IMR-90 (cell line): ENCODE data around the gene SCN8A. TPM values are rescaled to one million over a fixed set of nuclear protein-coding genes. Genes with fewer than 3 reads are reported as not detected.

Experiments
- ATAC-seq: fragments of 200-7000 bp; cut with Tn5 transposase; 2 replicates; pipeline ENCODE4 v1.9.1; 2020; ENCODE audit warnings: low read depth, mild to moderate bottlenecking, moderate library complexity
- BruUV-seq: library from RNA; stranded (reverse); fragments of 400-500 nt; replicated peaks from 2 replicates; lab custom pipeline; 2021; lab: Mats Ljungman, UMichigan
- CTCF ChIA-PET: fragments of 300-600 bp; formaldehyde crosslinking; extraction: SDS; loops from one replicate; lab custom pipeline; 2021; ENCODE audit warnings: antibody characterized with exemption; lab: Yijun Ruan, JAX
- POLR2A ChIA-PET: fragments of 300-600 bp; sonication (Branson Sonifier 250); formaldehyde crosslinking; loops from one replicate; lab custom pipeline; 2022; ENCODE audit warnings: antibody characterized with exemption; ENCODE audit not compliant: unreplicated experiment; lab: Charles Lee
- DNase-seq: peaks from one replicate; pipeline ENCODE4 v3.0.0; 2013
- H2AFZ ChIP-seq: replicated peaks from 2 replicates; pipeline ENCODE3; 2013; ENCODE audit warnings: low read length, mild to moderate bottlenecking; ENCODE audit not compliant: poor library complexity
- H2AK5ac ChIP-seq: 2 replicates; pipeline ENCODE4 v1.6.1; 2013; ENCODE audit warnings: low read depth, low read length, inconsistent platforms
- H2AK9ac ChIP-seq: replicated peaks from 2 replicates; pipeline ENCODE3; 2013; ENCODE audit warnings: mild to moderate bottlenecking, low read depth, low read length, moderate library complexity; ENCODE audit not compliant: poor library complexity
- H2BK120ac ChIP-seq: 2 replicates; pipeline ENCODE4 v1.6.1; 2013; ENCODE audit warnings: low read depth, low read length, inconsistent platforms
- H2BK15ac ChIP-seq: 3 replicates; pipeline ENCODE4 v1.6.1; 2013; ENCODE audit warnings: low read depth, low read length, inconsistent platforms
- H2BK20ac ChIP-seq: 2 replicates; pipeline ENCODE4 v1.6.1; 2013; ENCODE audit warnings: low read depth, mild to moderate bottlenecking, inconsistent platforms, low read length, moderate library complexity
- H2BK5ac ChIP-seq: 2 replicates; pipeline ENCODE4 v1.6.1; 2013; ENCODE audit warnings: mild to moderate bottlenecking, low read depth, low read length, inconsistent platforms; ENCODE audit not compliant: poor library complexity, severe bottlenecking
- H3K14ac ChIP-seq: replicated peaks from 2 replicates; pipeline ENCODE4 v1.6.1; 2013; ENCODE audit warnings: low read depth, low read length, inconsistent platforms
- H3K18ac ChIP-seq: 2 replicates; pipeline ENCODE4 v1.6.1; 2013; ENCODE audit warnings: low read depth, low read length, control low read depth
- H3K23ac ChIP-seq: 2 replicates; pipeline ENCODE4 v1.6.1; 2013; ENCODE audit warnings: low read depth, low read length, inconsistent platforms
- H3K27ac ChIP-seq: 2 replicates; pipeline ENCODE4 v1.5.1; 2013; ENCODE audit warnings: mild to moderate bottlenecking, control low read depth, low read length; ENCODE audit not compliant: insufficient read depth
- H3K27me3 ChIP-seq: 2 replicates; pipeline ENCODE4 v1.6.1; 2013; ENCODE audit warnings: low read length; ENCODE audit not compliant: control insufficient read depth, insufficient read depth
- H3K36me3 ChIP-seq: 2 replicates; pipeline ENCODE4 v1.6.1; 2013; ENCODE audit warnings: low read length, mixed read lengths; ENCODE audit not compliant: control insufficient read depth, insufficient read depth
- H3K4ac ChIP-seq: 2 replicates; pipeline ENCODE4 v1.6.1; 2013; ENCODE audit warnings: low read depth, low read length, inconsistent platforms
- H3K4me1 ChIP-seq: 2 replicates; pipeline ENCODE4 v1.6.1; 2013; ENCODE audit warnings: low read length, mixed read lengths; ENCODE audit not compliant: control insufficient read depth, insufficient read depth
- H3K4me2 ChIP-seq: 2 replicates; pipeline ENCODE4 v1.6.1; 2013; ENCODE audit warnings: low read depth, mild to moderate bottlenecking, control low read depth, low read length, moderate library complexity
- H3K4me3 ChIP-seq: 2 replicates; pipeline ENCODE4 v1.5.1; 2013; ENCODE audit warnings: low read depth, mild to moderate bottlenecking, control low read depth, low read length, moderate library complexity; ENCODE audit not compliant: insufficient read depth
- H3K56ac ChIP-seq: 2 replicates; pipeline ENCODE4 v1.6.1; 2013; ENCODE audit warnings: low read length, inconsistent platforms; ENCODE audit not compliant: insufficient read depth; ENCODE audit errors: extremely low read depth
- H3K79me1 ChIP-seq, 2 experiments: 2 replicates each; pipeline ENCODE4 v1.6.1; 2013; ENCODE audit warnings: low read length in 2 of 2, inconsistent platforms in 1 of 2, low read depth in 1 of 2
- H3K9ac ChIP-seq: 2 replicates; pipeline ENCODE4 v1.6.1; 2013; ENCODE audit warnings: low read depth, low read length, control low read depth
- H3K9me1 ChIP-seq: 2 replicates; pipeline ENCODE4 v1.6.1; 2013; ENCODE audit warnings: low read length, inconsistent platforms; ENCODE audit not compliant: insufficient read depth
- H3K9me3 ChIP-seq: 2 replicates; pipeline ENCODE4 v1.6.1; 2013; ENCODE audit warnings: low read length; ENCODE audit not compliant: control insufficient read depth, insufficient read depth
- H4K20me1 ChIP-seq: 2 replicates; pipeline ENCODE4 v1.6.1; 2013; ENCODE audit warnings: low read length, inconsistent platforms; ENCODE audit not compliant: insufficient read depth
- H4K5ac ChIP-seq: 2 replicates; pipeline ENCODE4 v1.6.1; 2013; ENCODE audit warnings: mild to moderate bottlenecking, low read depth, low read length, control low read depth
- H4K8ac ChIP-seq, 2 experiments: 2 replicates each; pipeline ENCODE4 v1.6.1; 2013; ENCODE audit warnings: low read depth in 2 of 2, low read length in 2 of 2, control low read depth in 1 of 2, inconsistent platforms in 1 of 2
- H4K91ac ChIP-seq: 2 replicates; pipeline ENCODE4 v1.6.1; 2013; ENCODE audit warnings: low read depth, low read length, inconsistent platforms; ENCODE audit not compliant: insufficient read depth
- BHLHE40 ChIP-seq: fragments of 150-350 bp; IDR thresholded peaks from 2 replicates; pipeline ENCODE4 v1.6.1; 2016; ENCODE audit warnings: mild to moderate bottlenecking, low read depth, low read length
- CHD1 ChIP-seq: IDR thresholded peaks from 2 replicates; pipeline ENCODE4 v1.6.1; 2012; ENCODE audit warnings: low read depth, low read length, improper control_type of control experiment
- FOS ChIP-seq: fragments of 150-350 bp; IDR thresholded peaks from 2 replicates; pipeline ENCODE4 v1.6.1; 2016; ENCODE audit warnings: low read depth, low read length
- MAFK ChIP-seq: IDR thresholded peaks from 2 replicates; pipeline ENCODE4 v1.6.1; 2012; ENCODE audit warnings: low read depth, low read length, improper control_type of control experiment
- MAZ ChIP-seq: IDR thresholded peaks from 2 replicates; pipeline ENCODE4 v1.6.1; 2012; ENCODE audit warnings: low read depth, mild to moderate bottlenecking, low read length, improper control_type of control experiment, moderate library complexity, borderline replicate concordance
- MXI1 ChIP-seq: IDR thresholded peaks from 2 replicates; pipeline ENCODE4 v1.6.1; 2012; ENCODE audit warnings: low read depth, mild to moderate bottlenecking, low read length, moderate library complexity, borderline replicate concordance
- NFE2L2 ChIP-seq: fragments of 150-350 bp; IDR thresholded peaks from 2 replicates; pipeline ENCODE4 v1.6.1; 2016; ENCODE audit warnings: low read depth, mild to moderate bottlenecking, low read length
- POLR2A ChIP-seq: IDR thresholded peaks from 2 replicates; pipeline ENCODE4 v1.6.1; 2012; ENCODE audit warnings: mild to moderate bottlenecking, low read depth, low read length
- RAD21 ChIP-seq: IDR thresholded peaks from 2 replicates; pipeline ENCODE4 v1.6.1; 2012; ENCODE audit warnings: low read length, improper control_type of control experiment
- RCOR1 ChIP-seq: IDR thresholded peaks from 2 replicates; pipeline ENCODE4 v1.6.1; 2012; ENCODE audit warnings: mild to moderate bottlenecking, low read length, improper control_type of control experiment; ENCODE audit not compliant: insufficient replicate concordance
- RFX5 ChIP-seq: IDR thresholded peaks from 2 replicates; pipeline ENCODE4 v1.8.0; 2012; ENCODE audit warnings: low read depth, mild to moderate bottlenecking, low read length, moderate library complexity
- SMC3 ChIP-seq: fragments of 150-350 bp; IDR thresholded peaks from 2 replicates; pipeline ENCODE4 v1.6.1; 2016; ENCODE audit warnings: low read depth, mild to moderate bottlenecking, antibody characterized with exemption, low read length, moderate library complexity
- WGBS, 2 experiments: methylation state at CpG; one replicate each; pipeline versions ENCODE4 v1.1.5 to v1.1.7; 2013; ENCODE audit warnings: missing lambda C conversion rate in 2 of 2; ENCODE audit not compliant: insufficient read length in 1 of 2; ENCODE audit errors: extremely low coverage in 2 of 2; 5-methylcytosine and 5-hydroxymethylcytosine counted together
- dilution Hi-C: fragments of 300-500 bp; cut with HindIII; formaldehyde crosslinking; loops from one replicate; pipeline ENCODE4 v1.14.3; 2018; ENCODE audit warnings: low sequenced_read_pairs; ENCODE audit not compliant: unreplicated experiment
- in situ Hi-C: fragments of 300-500 bp; cut with MboI; formaldehyde crosslinking; loops from 3 replicates; pipeline ENCODE4 v1.14.3; 2019; ENCODE audit warnings: low sequenced_read_pairs, inconsistent platforms, mixed read lengths
- intact Hi-C: fragments of 100-400 bp; cut with micrococcal nuclease; formaldehyde crosslinking; loops from 2 replicates; pipeline ENCODE4 v1.10.0; 2022
- polyA plus RNA-seq, 3 experiments: library from polyadenylated mRNA; depleted of rRNA; stranded (reverse); fragments of >200 nt; gene quantifications; 2 replicates each; pipeline ENCODE4 v1.2.3, GENCODE V29; 2012; ENCODE audit warnings: low replicate concordance in 1 of 3
- total RNA-seq: library from RNA; depleted of rRNA; stranded (reverse); fragments of >200 nt; gene quantifications from 2 replicates; pipeline ENCODE4 v1.2.3, GENCODE V29; 2012
- TF ChIP-seq, protein P1 (sequence below): conservative IDR thresholded peaks from 2 replicates; pipeline ENCODE4 v1.5.1; 2012; ENCODE audit warnings: mild to moderate bottlenecking, low read depth, low read length, improper control_type of control experiment
- TF ChIP-seq, protein P2 (sequence below): fragments of 150-350 bp; IDR thresholded peaks from 2 replicates; pipeline ENCODE4 v1.6.1; 2016; ENCODE audit warnings: low read depth, mild to moderate bottlenecking, low read length, moderate library complexity, borderline replicate concordance

The SCN8A gene
- total and polyA plus RNA-seq, 2 of the 4 experiments (the other 2 are of a cell fraction): 6.9 to 19.7 TPM

DNA sequence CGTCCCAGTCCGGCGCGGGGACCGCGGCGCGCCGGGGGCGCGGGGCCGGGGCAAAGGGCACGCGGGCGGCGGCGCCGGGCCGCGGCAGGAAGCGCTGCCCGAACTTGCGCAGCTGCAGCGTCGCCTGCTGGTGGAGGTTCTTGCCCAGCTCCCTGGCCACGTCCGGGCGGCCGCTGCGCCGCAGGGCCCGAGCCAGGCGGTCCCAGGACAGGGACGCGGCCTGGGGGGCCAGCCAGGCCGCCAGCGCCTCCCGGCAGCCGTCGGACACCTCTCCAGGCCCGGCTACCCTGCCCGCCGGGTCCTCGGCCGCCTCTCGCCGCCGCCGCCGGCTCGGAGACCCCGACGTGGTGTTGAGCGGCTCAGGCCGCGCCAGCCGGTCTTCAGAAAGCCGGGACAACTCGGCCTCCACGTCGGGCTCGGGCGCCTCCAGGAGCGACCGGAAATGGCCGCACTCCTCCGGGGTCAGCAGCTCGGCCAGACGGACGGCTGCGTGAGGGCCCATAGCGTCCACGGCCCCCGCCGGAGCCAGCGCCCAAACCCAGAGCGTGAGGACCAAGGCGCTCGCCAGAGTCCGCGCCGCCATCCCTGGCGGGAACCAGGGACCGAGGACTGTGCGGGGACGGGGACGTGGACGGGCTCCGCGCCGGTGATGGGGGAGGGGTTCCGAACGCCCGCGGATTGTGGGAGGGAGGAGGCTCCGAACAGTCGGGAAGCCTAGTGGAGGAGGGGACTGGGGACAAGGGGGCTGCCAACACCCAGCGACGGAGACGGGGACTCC, 223.5 kb downstream of the SCN8A start:
- in situ Hi-C loops (no loop called here), dilution Hi-C loops (no loop called here), intact Hi-C loops (loop anchor here (2.0 to 5.0 kb wide), 3 partner anchors 222 to 390 kb away; partner anchors contain the start of genes SCN8A and SLC4A8)
- H3K79me1 ChIP-seq: 0 out of 4 replicates have a peak, but pooled peaks cover 0 to 2% of the 10 kb centered on the region in 2 experiments
- H4K8ac ChIP-seq: peak overlapping the region; percentile 75 to 79; a peak in 2 of 4 replicates
- no peak overlapping the region for H2AK5ac ChIP-seq
- ATAC-seq (peak; percentile 88), DNase-seq (peak; percentile 66)
- peak overlapping the region; percentile 15; the same call in 1 of the 2 replicates for H3K4ac ChIP-seq
- peak overlapping the region; percentile 54 for H3K4me3 ChIP-seq
- no peaks in the 10 kb centered on the region; the same call in 1 of the 2 replicates for H4K20me1 ChIP-seq
- no peak overlapping the region; the same call in 1 of the 2 replicates for H3K56ac ChIP-seq
- H3K4me2 ChIP-seq: peak overlapping the region; percentile 23; the same call in 1 of the 2 replicates
- H2AFZ ChIP-seq: peak overlapping the region; percentile 91
- POLR2A ChIA-PET: no interaction called here
- 8% methylated on average over 43 of the region's 100 CpGs; no CpG with 5 or more reads in 1 of the 2 experiments for WGBS, 2 experiments
- H3K4me1 ChIP-seq: peaks cover 8% of the 10 kb centered on the region; the same call in 1 of the 2 replicates
- H2AK9ac ChIP-seq: no peak overlapping the region
- no peak overlapping the region for H4K91ac ChIP-seq
- H2BK120ac ChIP-seq: peak overlapping the region; percentile 2
- no peaks in the 10 kb centered on the region; the same call in 1 of the 2 replicates for H3K27me3 ChIP-seq
- no peak overlapping the region for H3K14ac ChIP-seq
- no peak overlapping the region for H2BK5ac ChIP-seq
- H2BK20ac ChIP-seq: no peak overlapping the region
- no peak overlapping the region for H3K18ac ChIP-seq
- CTCF ChIA-PET: no interaction called here
- no TSS peak for BruUV-seq
- no peak overlapping the region; the same call in 1 of the 2 replicates for H3K27ac ChIP-seq
- no peaks in the 10 kb centered on the region; the same call in 1 of the 2 replicates for H3K9me1 ChIP-seq
- no peak overlapping the region; the same call in 2 of the 3 replicates for H2BK15ac ChIP-seq
- H4K5ac ChIP-seq: peak overlapping the region; percentile 40
- no peak overlapping the region for H3K23ac ChIP-seq
- H3K36me3 ChIP-seq: no peaks in the 10 kb centered on the region
- no peak overlapping the region for H3K9ac ChIP-seq
- no peaks in the 10 kb centered on the region for H3K9me3 ChIP-seq
- TF ChIP-seq CHD1: no peak
- TF ChIP-seq FOS: no peak
- TF ChIP-seq SMC3: peak; percentile 58
- no peak for TF ChIP-seq NFE2L2
- TF ChIP-seq MAFK: no peak
- TF ChIP-seq, protein P1, sequence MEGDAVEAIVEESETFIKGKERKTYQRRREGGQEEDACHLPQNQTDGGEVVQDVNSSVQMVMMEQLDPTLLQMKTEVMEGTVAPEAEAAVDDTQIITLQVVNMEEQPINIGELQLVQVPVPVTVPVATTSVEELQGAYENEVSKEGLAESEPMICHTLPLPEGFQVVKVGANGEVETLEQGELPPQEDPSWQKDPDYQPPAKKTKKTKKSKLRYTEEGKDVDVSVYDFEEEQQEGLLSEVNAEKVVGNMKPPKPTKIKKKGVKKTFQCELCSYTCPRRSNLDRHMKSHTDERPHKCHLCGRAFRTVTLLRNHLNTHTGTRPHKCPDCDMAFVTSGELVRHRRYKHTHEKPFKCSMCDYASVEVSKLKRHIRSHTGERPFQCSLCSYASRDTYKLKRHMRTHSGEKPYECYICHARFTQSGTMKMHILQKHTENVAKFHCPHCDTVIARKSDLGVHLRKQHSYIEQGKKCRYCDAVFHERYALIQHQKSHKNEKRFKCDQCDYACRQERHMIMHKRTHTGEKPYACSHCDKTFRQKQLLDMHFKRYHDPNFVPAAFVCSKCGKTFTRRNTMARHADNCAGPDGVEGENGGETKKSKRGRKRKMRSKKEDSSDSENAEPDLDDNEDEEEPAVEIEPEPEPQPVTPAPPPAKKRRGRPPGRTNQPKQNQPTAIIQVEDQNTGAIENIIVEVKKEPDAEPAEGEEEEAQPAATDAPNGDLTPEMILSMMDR: peak; percentile 70
- TF ChIP-seq MXI1: no peak
- peak; percentile 72 for TF ChIP-seq RAD21
- no peak for TF ChIP-seq POLR2A
- TF ChIP-seq MAZ: peak; percentile 10; the same call in 1 of the 2 replicates
- no peak for TF ChIP-seq BHLHE40
- TF ChIP-seq RCOR1: no peak
- no peak for TF ChIP-seq RFX5
- TF ChIP-seq, protein P2, sequence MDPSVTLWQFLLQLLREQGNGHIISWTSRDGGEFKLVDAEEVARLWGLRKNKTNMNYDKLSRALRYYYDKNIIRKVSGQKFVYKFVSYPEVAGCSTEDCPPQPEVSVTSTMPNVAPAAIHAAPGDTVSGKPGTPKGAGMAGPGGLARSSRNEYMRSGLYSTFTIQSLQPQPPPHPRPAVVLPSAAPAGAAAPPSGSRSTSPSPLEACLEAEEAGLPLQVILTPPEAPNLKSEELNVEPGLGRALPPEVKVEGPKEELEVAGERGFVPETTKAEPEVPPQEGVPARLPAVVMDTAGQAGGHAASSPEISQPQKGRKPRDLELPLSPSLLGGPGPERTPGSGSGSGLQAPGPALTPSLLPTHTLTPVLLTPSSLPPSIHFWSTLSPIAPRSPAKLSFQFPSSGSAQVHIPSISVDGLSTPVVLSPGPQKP: no peak
